Measurements from ENCODE around the gene SPDYE3. TPM values are rescaled to one million over a fixed set of nuclear protein-coding genes. Genes with fewer than 3 reads are reported as not detected.
"Not testable (repeated sequence)": the region's sequence is repeated elsewhere in the genome, so short reads cannot be mapped to it uniquely, and the experiment has no call there.

Gene SPDYE3
- total and polyA plus RNA-seq, 4 donors, result 0.07 to 1.7 TPM; not detected in 2

GRCh38 chr7:100275120-100275519 lies 32.4 kb upstream of the SPDYE3 start:
- no peak for DNase-seq (ENCODE audit: low spot score)
- Histone ChIP-seq H3K9me3 (ENCODE audit: control insufficient read depth in 4 of 4, low read length in 3 of 4) (no peaks in the 10 kb centered on the region), H3K36me3 (ENCODE audit: control insufficient read depth in 4 of 4, insufficient read depth in 3 of 4, low read depth in 1 of 4, low read length in 3 of 4) (no peaks in the 10 kb centered on the region), H3K9ac (ENCODE audit: low read depth in 1 of 2, low read length in 2 of 2) (no peak overlapping the region), H3K27ac (ENCODE audit: low read depth in 1 of 2, low read length in 2 of 2) (no peak overlapping the region), H3K4me1 (ENCODE audit: control insufficient read depth in 4 of 4, insufficient read depth in 4 of 4, low read length in 3 of 4) (peaks cover 0 to 12% (median 5%) of the 10 kb centered on the region in 4 donors), H3K4me3 (ENCODE audit: low read depth in 1 of 3, low read length in 3 of 3) (no peak overlapping the region), H3K27me3 (ENCODE audit: control insufficient read depth in 4 of 4, insufficient read depth in 4 of 4, low read length in 3 of 4) (no peaks in the 10 kb centered on the region)
- WGBS, result 90% methylated on average over 1 of the region's 1 CpG
- TF ChIP-seq TAF1 (conservative IDR thresholded peaks at IDR 0.05) (no peak), JUND (IDR thresholded peaks at IDR 0.05) (no peak), RAD21 (IDR thresholded peaks at IDR 0.05) (no peak), MAX (IDR thresholded peaks at IDR 0.05) (no peak), SP1 (IDR thresholded peaks at IDR 0.05) (no peak)

GRCh38 chr7:100276126-100276525 lies 31.4 kb upstream of the SPDYE3 start:
- not testable (repeated sequence) for H3K4me1 ChIP-seq (ENCODE audit: control insufficient read depth in 4 of 4, insufficient read depth in 4 of 4, low read length in 3 of 4); DNase-seq (ENCODE audit: low spot score); H3K27ac ChIP-seq (ENCODE audit: low read depth in 1 of 2, low read length in 2 of 2); H3K36me3 ChIP-seq (ENCODE audit: control insufficient read depth in 4 of 4, insufficient read depth in 3 of 4, low read depth in 1 of 4, low read length in 3 of 4); H3K4me3 ChIP-seq (ENCODE audit: low read depth in 1 of 3, low read length in 3 of 3); H3K27me3 ChIP-seq (ENCODE audit: control insufficient read depth in 4 of 4, insufficient read depth in 4 of 4, low read length in 3 of 4); H3K9me3 ChIP-seq (ENCODE audit: control insufficient read depth in 4 of 4, low read length in 3 of 4); H3K9ac ChIP-seq (ENCODE audit: low read depth in 1 of 2, low read length in 2 of 2)
- 96% methylated on average over 6 of the region's 6 CpGs for WGBS

- H3K9me3 ChIP-seq (ENCODE audit: control insufficient read depth in 4 of 4, low read length in 3 of 4); H3K27me3 ChIP-seq (ENCODE audit: control insufficient read depth in 4 of 4, insufficient read depth in 4 of 4, low read length in 3 of 4): not testable (repeated sequence)
- WGBS, result 95% methylated on average over 3 of the region's 3 CpGs
These were observed 25.4 kb upstream of the SPDYE3 start for GRCh38 chr7:100282069-100282608.

GRCh38 chr7:100283147-100283546 lies 24.4 kb upstream of the SPDYE3 start:
- not testable (repeated sequence) for H3K4me1 ChIP-seq (ENCODE audit: control insufficient read depth in 4 of 4, insufficient read depth in 4 of 4, low read length in 3 of 4); H3K9me3 ChIP-seq (ENCODE audit: control insufficient read depth in 4 of 4, low read length in 3 of 4); H3K36me3 ChIP-seq (ENCODE audit: control insufficient read depth in 4 of 4, insufficient read depth in 3 of 4, low read depth in 1 of 4, low read length in 3 of 4); H3K4me3 ChIP-seq (ENCODE audit: low read depth in 1 of 3, low read length in 3 of 3); H3K27me3 ChIP-seq (ENCODE audit: control insufficient read depth in 4 of 4, insufficient read depth in 4 of 4, low read length in 3 of 4); H3K27ac ChIP-seq (ENCODE audit: low read depth in 1 of 2, low read length in 2 of 2); DNase-seq (ENCODE audit: low spot score); H3K9ac ChIP-seq (ENCODE audit: low read depth in 1 of 2, low read length in 2 of 2)
- WGBS, result 94% methylated on average over 8 of the region's 8 CpGs

More at GRCh38 chr7:100282069-100282608, 25.4 kb upstream of the SPDYE3 start:
- not testable (repeated sequence) for DNase-seq (ENCODE audit: low spot score); H3K4me3 ChIP-seq (ENCODE audit: low read depth in 1 of 3, low read length in 3 of 3); H3K36me3 ChIP-seq (ENCODE audit: control insufficient read depth in 4 of 4, insufficient read depth in 3 of 4, low read depth in 1 of 4, low read length in 3 of 4); H3K4me1 ChIP-seq (ENCODE audit: control insufficient read depth in 4 of 4, insufficient read depth in 4 of 4, low read length in 3 of 4); H3K27ac ChIP-seq (ENCODE audit: low read depth in 1 of 2, low read length in 2 of 2); H3K9ac ChIP-seq (ENCODE audit: low read depth in 1 of 2, low read length in 2 of 2)

GRCh38 chr7:100287191-100287969 lies 20.1 kb upstream of the SPDYE3 start:
- H3K36me3 ChIP-seq (ENCODE audit: control insufficient read depth in 4 of 4, insufficient read depth in 3 of 4, low read depth in 1 of 4, low read length in 3 of 4); H3K4me1 ChIP-seq (ENCODE audit: control insufficient read depth in 4 of 4, insufficient read depth in 4 of 4, low read length in 3 of 4); H3K4me3 ChIP-seq (ENCODE audit: low read depth in 1 of 3, low read length in 3 of 3); H3K27me3 ChIP-seq (ENCODE audit: control insufficient read depth in 4 of 4, insufficient read depth in 4 of 4, low read length in 3 of 4); H3K9me3 ChIP-seq (ENCODE audit: control insufficient read depth in 4 of 4, low read length in 3 of 4); DNase-seq (ENCODE audit: low spot score); H3K9ac ChIP-seq (ENCODE audit: low read depth in 1 of 2, low read length in 2 of 2); H3K27ac ChIP-seq (ENCODE audit: low read depth in 1 of 2, low read length in 2 of 2): not testable (repeated sequence)
- WGBS, result 92% methylated on average over 6 of the region's 6 CpGs

GRCh38 chr7:100288258-100288657 lies 19.2 kb upstream of the SPDYE3 start:
- H3K4me3 ChIP-seq (ENCODE audit: low read depth in 1 of 3, low read length in 3 of 3); DNase-seq (ENCODE audit: low spot score); H3K4me1 ChIP-seq (ENCODE audit: control insufficient read depth in 4 of 4, insufficient read depth in 4 of 4, low read length in 3 of 4); H3K9me3 ChIP-seq (ENCODE audit: control insufficient read depth in 4 of 4, low read length in 3 of 4); H3K9ac ChIP-seq (ENCODE audit: low read depth in 1 of 2, low read length in 2 of 2); H3K27ac ChIP-seq (ENCODE audit: low read depth in 1 of 2, low read length in 2 of 2); H3K36me3 ChIP-seq (ENCODE audit: control insufficient read depth in 4 of 4, insufficient read depth in 3 of 4, low read depth in 1 of 4, low read length in 3 of 4); H3K27me3 ChIP-seq (ENCODE audit: control insufficient read depth in 4 of 4, insufficient read depth in 4 of 4, low read length in 3 of 4): not testable (repeated sequence)
- WGBS, result 96% methylated on average over 3 of the region's 3 CpGs

GRCh38 chr7:100292162-100292561 lies 15.3 kb upstream of the SPDYE3 start:
- H3K27me3 ChIP-seq (ENCODE audit: control insufficient read depth in 4 of 4, insufficient read depth in 4 of 4, low read length in 3 of 4); H3K4me3 ChIP-seq (ENCODE audit: low read depth in 1 of 3, low read length in 3 of 3); H3K4me1 ChIP-seq (ENCODE audit: control insufficient read depth in 4 of 4, insufficient read depth in 4 of 4, low read length in 3 of 4); H3K9me3 ChIP-seq (ENCODE audit: control insufficient read depth in 4 of 4, low read length in 3 of 4); H3K9ac ChIP-seq (ENCODE audit: low read depth in 1 of 2, low read length in 2 of 2); DNase-seq (ENCODE audit: low spot score); H3K27ac ChIP-seq (ENCODE audit: low read depth in 1 of 2, low read length in 2 of 2); H3K36me3 ChIP-seq (ENCODE audit: control insufficient read depth in 4 of 4, insufficient read depth in 3 of 4, low read depth in 1 of 4, low read length in 3 of 4): not testable (repeated sequence)
- 98% methylated on average over 1 of the region's 1 CpG for WGBS

GRCh38 chr7:100295269-100295668 lies 12.2 kb upstream of the SPDYE3 start:
- not testable (repeated sequence) for DNase-seq (ENCODE audit: low spot score); H3K9me3 ChIP-seq (ENCODE audit: control insufficient read depth in 4 of 4, low read length in 3 of 4); H3K4me1 ChIP-seq (ENCODE audit: control insufficient read depth in 4 of 4, insufficient read depth in 4 of 4, low read length in 3 of 4); H3K27ac ChIP-seq (ENCODE audit: low read depth in 1 of 2, low read length in 2 of 2); H3K27me3 ChIP-seq (ENCODE audit: control insufficient read depth in 4 of 4, insufficient read depth in 4 of 4, low read length in 3 of 4); H3K36me3 ChIP-seq (ENCODE audit: control insufficient read depth in 4 of 4, insufficient read depth in 3 of 4, low read depth in 1 of 4, low read length in 3 of 4); H3K4me3 ChIP-seq (ENCODE audit: low read depth in 1 of 3, low read length in 3 of 3); H3K9ac ChIP-seq (ENCODE audit: low read depth in 1 of 2, low read length in 2 of 2)
- 93% methylated on average over 9 of the region's 9 CpGs for WGBS
